ENCODE measurements around the gene DNM3. TPM values are rescaled to one million over a fixed set of nuclear protein-coding genes. Genes with fewer than 3 reads are reported as not detected.
A peak's percentile ranks its signal among the peaks of the same experiment; 100 is the strongest.

Gene DNM3
- total and polyA plus RNA-seq, 4 donors, result 2.1 to 16.3 (median 5.6) TPM

DNA sequence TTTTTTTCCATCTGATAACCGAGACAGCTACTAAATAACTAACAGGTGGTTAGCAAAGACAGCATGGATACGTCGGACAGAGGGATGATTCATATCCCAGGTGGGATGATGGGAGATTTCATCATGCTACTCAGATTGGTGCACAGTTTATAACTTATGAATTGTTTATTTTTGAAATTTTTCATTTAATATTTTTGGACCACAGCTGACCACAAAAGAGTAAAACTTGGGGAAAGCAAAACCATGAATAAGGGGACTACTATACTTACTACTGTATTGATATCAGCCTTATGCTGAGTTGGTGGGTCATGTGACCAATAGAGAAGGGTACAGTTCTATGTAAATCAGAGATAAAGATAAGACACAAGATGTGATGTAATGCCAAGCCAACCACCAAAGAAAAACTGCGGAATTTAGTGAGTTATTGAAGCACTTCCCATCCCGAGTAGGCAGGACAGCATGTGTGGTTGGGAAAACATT lies 331.1 kb downstream of the DNM3 start:
- no peak overlapping the region for H3K27ac ChIP-seq (ENCODE audit: low read depth in 1 of 2, low read length in 1 of 2)
- H3K4me1 ChIP-seq (ENCODE audit: control insufficient read depth in 5 of 5, insufficient read depth in 5 of 5, low read length in 5 of 5), result peaks cover 0 to 27% (median 8%) of the 10 kb centered on the region in 5 donors
- no peak overlapping the region for H3K4me3 ChIP-seq
- no peaks in the 10 kb centered on the region for H3K9me3 ChIP-seq (ENCODE audit: control insufficient read depth in 4 of 4, insufficient read depth in 3 of 4, low read length in 3 of 4)
- ATAC-seq (ENCODE audit: insufficient read depth, low FRiP score) (no peak), DNase-seq (no peak)
- no peak for TF ChIP-seq CTCF (IDR thresholded peaks at IDR 0.05; ENCODE audit: control extremely low read depth, extremely low read depth)
- no peaks in the 10 kb centered on the region for H3K27me3 ChIP-seq (ENCODE audit: control insufficient read depth in 3 of 3, insufficient read depth in 3 of 3, low read length in 2 of 3)
- 93 to 98% methylated on average over 5 of the region's 5 CpGs for WGBS, 2 donors
- no peaks in the 10 kb centered on the region for H3K36me3 ChIP-seq (ENCODE audit: control insufficient read depth in 4 of 4, insufficient read depth in 4 of 4, low read length in 4 of 4)
- H3K9ac ChIP-seq (ENCODE audit: insufficient read depth in 1 of 2, low read length in 2 of 2), result no peak overlapping the region

GRCh38 chr1:172176206-172176605 lies 334.9 kb downstream of the DNM3 start:
- peaks cover 0 to 33% (median 5%) of the 10 kb centered on the region in 5 donors for H3K4me1 ChIP-seq (ENCODE audit: control insufficient read depth in 5 of 5, insufficient read depth in 5 of 5, low read length in 5 of 5)
- no peaks in the 10 kb centered on the region for H3K9me3 ChIP-seq (ENCODE audit: control insufficient read depth in 4 of 4, insufficient read depth in 3 of 4, low read length in 3 of 4)
- no peak overlapping the region for H3K4me3 ChIP-seq
- no peaks in the 10 kb centered on the region for H3K36me3 ChIP-seq (ENCODE audit: control insufficient read depth in 4 of 4, insufficient read depth in 4 of 4, low read length in 4 of 4)
- 99 to 100% methylated on average over 1 of the region's 1 CpG for WGBS, 2 donors
- no peak overlapping the region for H3K27ac ChIP-seq (ENCODE audit: low read depth in 1 of 2, low read length in 1 of 2)
- H3K27me3 ChIP-seq (ENCODE audit: control insufficient read depth in 3 of 3, insufficient read depth in 3 of 3, low read length in 2 of 3), result no peaks in the 10 kb centered on the region
- ATAC-seq (ENCODE audit: insufficient read depth, low FRiP score) (no peak), DNase-seq (no peak)
- H3K9ac ChIP-seq (ENCODE audit: insufficient read depth in 1 of 2, low read length in 2 of 2), result no peak overlapping the region
- TF ChIP-seq CTCF (IDR thresholded peaks at IDR 0.05; ENCODE audit: control extremely low read depth, extremely low read depth), result no peak

DNA sequence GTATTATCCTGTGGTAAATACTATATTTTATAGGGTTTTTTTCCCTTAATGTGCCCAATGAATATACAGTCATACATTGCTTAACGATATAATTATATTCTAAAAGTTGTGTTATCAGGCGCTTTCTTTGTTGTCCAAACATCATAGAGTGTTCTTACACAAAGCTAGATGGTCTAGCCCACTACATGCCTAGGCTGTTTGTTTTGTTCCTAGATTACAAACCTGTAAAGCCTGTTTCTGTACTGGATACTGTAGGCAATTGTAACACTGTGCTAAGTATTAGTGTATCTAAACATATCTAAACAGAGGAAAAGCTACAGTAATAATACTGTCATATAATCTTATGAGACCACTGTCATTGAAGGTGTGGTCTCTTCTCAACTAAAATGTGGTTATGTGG lies 336.6 kb downstream of the DNM3 start:
- Histone ChIP-seq H3K27me3 (ENCODE audit: control insufficient read depth in 3 of 3, insufficient read depth in 3 of 3, low read length in 2 of 3) (no peaks in the 10 kb centered on the region), H3K9me3 (ENCODE audit: control insufficient read depth in 4 of 4, insufficient read depth in 3 of 4, low read length in 3 of 4) (no peaks in the 10 kb centered on the region), H3K27ac (ENCODE audit: low read depth in 1 of 2, low read length in 1 of 2) (no peak overlapping the region), H3K36me3 (ENCODE audit: control insufficient read depth in 4 of 4, insufficient read depth in 4 of 4, low read length in 4 of 4) (no peaks in the 10 kb centered on the region), H3K9ac (ENCODE audit: insufficient read depth in 1 of 2, low read length in 2 of 2) (no peak overlapping the region), H3K4me3 (no peak overlapping the region), H3K4me1 (ENCODE audit: control insufficient read depth in 5 of 5, insufficient read depth in 5 of 5, low read length in 5 of 5) (peaks cover 0 to 49% (median 10%) of the 10 kb centered on the region in 5 donors)
- no peak for TF ChIP-seq CTCF (IDR thresholded peaks at IDR 0.05; ENCODE audit: control extremely low read depth, extremely low read depth)
- 74 to 85% methylated on average over 2 of the region's 2 CpGs for WGBS, 2 donors
- ATAC-seq (ENCODE audit: insufficient read depth, low FRiP score) (no peak), DNase-seq (peak in 2 of 3 donors; percentile 31 to 58)

- Histone ChIP-seq H3K27ac (ENCODE audit: low read depth in 1 of 2, low read length in 1 of 2) (no peak overlapping the region), H3K27me3 (ENCODE audit: control insufficient read depth in 3 of 3, insufficient read depth in 3 of 3, low read length in 2 of 3) (no peaks in the 10 kb centered on the region), H3K9me3 (ENCODE audit: control insufficient read depth in 4 of 4, insufficient read depth in 3 of 4, low read length in 3 of 4) (no peaks in the 10 kb centered on the region), H3K9ac (ENCODE audit: insufficient read depth in 1 of 2, low read length in 2 of 2) (no peak overlapping the region), H3K4me3 (no peak overlapping the region), H3K36me3 (ENCODE audit: control insufficient read depth in 4 of 4, insufficient read depth in 4 of 4, low read length in 4 of 4) (no peaks in the 10 kb centered on the region), H3K4me1 (ENCODE audit: control insufficient read depth in 5 of 5, insufficient read depth in 5 of 5, low read length in 5 of 5) (peaks cover 0 to 57% (median 10%) of the 10 kb centered on the region in 5 donors)
- no peak for TF ChIP-seq CTCF (IDR thresholded peaks at IDR 0.05; ENCODE audit: control extremely low read depth, extremely low read depth)
- 95% methylated on average over 2 of the region's 2 CpGs for WGBS, 2 donors
- peak in 2 of 3 donors; percentile 53 to 63 for DNase-seq
- no peak for ATAC-seq (ENCODE audit: insufficient read depth, low FRiP score)
Measured at GRCh38 chr1:172178886-172179285, 337.6 kb downstream of the DNM3 start.

Measured in lung (tissue), 12 donors.